Measurements from ENCODE around the gene UCHL3.

UCHL3 gene

DNA sequence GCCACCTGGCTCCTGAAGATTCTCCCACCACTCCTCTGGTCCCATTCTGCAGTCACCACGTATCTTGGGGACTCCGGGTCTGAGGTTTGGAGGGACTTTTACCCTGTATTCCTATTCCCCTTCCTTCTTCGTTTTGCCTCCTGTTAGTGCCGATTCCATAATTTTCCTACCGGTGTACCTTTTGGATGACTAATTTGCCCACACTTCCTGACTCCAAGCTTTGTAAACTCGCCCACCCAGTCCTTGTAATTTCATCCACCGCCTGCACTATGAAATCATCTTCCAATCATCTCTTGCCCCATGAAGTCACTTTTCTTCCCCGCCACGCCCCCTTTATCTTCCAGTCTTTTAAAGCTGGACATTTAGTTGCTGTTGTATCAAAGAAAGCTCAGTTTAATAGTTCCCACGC, 572 bp downstream of the UCHL3 start:
- DNase-seq: peak; percentile 31

DNA sequence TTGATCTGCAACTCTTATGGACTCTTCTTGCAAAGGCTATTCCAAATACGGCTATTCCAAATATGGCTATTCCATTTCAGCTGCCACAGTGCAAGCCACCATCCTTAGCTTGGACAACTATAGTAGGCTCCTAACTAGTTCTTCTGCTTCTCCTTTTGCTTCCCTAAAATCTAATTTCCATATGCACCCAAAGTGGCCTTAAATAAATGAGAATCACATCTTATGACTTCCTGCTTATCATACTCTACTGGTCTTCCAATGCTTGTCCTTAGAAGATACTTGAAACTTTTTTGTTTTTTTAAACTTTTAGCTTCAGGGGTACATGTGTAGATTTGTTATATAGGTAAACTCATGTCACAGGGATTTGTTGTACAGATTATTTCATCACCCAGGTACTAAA, 4.9 kb downstream of the UCHL3 start:
- DNase-seq: no peak

DNA sequence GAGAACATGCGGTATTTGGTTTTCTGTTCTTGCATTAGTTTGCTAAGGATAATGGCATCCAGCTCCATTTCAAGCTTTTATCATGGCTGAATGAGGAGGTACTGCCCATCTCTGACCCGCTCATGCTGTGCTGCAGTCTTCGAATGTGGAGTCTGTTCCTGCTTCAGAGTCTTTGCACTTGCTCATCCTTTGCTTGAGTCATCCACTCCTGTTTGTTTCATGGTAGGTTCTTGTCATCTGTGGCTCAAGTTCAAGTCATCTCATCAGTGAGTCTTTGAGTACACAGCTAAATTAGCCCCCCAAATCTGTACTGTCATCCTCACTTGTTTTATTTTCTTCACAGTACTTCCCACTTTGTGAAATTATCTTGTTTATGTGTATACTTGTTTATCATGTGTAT, 5.4 kb downstream of the UCHL3 start:
- no peak for DNase-seq

DNA sequence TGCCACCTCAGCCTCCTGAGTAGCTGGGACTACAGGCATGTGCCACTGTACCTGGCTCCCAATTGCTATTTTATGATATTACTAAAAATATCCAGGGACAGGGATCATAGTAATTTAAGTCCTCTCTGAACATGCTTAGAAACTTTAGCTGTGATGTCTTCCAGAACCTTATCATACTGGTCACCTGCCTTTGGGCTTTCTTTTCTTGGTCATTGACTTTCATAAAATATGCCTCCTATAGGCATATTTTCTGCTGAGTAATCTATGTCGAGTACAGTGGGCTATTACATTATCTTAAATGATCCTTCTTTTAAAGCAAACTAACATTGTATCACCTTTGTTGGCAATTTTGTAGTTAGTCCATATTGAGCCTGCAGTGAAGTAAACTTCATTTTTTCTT, 6.2 kb downstream of the UCHL3 start:
- DNase-seq: no peak

DNA sequence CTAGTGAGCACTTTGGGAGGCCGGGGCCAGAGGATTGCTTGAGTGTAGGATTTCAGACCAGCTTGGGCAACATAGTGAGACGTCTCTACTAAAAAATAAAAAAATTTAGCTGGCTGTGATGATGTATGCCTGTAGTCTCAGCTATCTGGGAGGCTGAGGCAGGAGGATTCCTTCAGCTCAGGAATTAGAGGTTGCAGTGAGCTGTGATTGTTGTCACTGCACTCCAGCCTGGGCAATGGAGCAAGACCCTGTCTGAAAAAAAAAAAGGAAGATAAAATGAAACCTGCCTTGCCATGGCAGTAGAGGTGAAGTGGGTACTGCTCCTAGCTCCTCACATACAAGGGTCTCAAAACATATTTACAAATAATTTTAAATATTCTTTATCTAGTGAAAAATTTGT, 7.4 kb downstream of the UCHL3 start:
- DNase-seq: no peak

DNA sequence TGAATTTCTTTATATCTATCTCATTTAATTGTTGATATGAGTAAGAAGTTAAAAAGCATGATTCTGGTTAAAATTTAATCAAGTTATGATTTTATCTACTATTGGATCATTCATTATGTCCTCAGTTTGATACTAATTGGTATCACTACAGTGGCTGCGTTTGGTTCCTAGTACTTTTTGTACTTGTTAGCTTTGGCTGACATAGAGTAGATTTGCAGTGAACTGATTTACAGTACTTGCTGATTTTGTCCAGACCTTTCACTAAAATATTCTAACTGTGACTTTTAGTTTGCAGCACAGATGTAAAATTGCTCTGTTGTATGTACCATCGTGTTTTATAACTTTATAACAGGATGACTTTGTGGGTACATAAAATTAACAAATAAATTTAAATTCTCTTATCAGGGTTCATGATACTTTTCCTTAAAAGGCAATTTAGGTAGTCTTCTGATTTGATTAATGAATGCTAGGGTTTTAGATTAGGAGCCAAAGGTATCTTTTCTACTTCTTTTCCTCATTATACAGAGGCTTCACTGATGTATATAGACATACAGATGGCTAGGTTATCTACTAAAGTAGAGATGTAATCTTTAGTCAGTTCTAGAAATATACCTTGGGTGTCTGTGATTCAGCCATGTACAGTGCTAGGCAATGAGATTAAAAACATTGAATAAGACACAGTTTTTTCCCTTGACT, 8.7 kb downstream of the UCHL3 start:
- no peak for DNase-seq

DNA sequence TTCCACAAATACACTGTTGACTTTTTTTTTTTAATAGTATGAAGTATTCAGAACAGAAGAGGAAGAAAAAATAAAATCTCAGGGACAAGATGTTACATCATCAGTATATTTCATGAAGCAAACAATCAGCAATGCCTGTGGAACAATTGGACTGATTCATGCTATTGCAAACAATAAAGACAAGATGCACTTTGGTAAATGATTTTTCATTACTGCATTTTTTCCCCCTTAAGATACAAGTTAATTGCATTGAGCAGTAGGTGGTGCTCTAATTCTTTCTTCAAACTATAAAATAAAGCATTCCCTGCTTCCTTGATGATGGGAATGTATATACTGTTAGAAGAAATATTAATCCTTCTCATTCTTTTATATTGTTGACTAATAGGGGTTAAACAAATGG, 17.1 kb downstream of the UCHL3 start:
- no peak for DNase-seq

DNA sequence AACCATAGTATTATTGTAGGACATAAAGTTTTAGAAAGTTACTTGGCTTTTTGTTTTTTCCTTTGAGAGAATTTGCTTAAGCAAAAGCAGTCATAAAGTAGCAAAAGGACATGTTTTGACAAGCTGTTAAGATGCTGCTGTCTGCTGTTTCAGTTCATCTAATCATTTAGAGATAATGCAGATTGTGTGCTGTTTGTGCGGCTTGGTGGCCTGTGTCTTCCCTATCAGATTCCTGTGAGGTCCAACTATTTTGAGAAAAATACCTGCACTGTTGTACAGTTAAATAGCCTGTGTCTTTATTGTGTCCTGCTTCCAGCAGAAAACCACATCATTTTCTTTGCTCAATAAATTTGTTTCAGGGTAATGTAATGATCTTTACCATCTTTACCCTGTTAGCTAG, 20.0 kb downstream of the UCHL3 start:
- DNase-seq: no peak

DNA sequence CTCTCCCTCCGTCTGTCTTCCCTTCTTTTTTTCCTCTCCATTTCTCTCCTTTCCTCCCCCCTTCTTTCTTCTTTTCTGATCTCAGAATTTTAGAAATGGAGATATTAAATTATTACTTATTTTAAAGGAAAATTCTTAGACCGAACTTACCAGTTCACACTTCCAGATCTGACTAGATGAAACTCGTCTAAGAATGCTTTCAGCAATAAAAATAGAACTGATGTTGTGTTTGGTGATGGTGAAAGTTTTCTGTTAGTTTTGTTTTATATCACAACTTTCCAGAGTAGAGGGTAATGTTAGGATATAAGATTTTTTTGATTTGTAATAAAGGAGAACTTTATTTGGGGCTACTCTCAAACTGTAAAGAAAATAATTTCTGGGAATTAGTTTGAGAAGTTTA, 29.9 kb downstream of the UCHL3 start:
- no peak for DNase-seq

DNA sequence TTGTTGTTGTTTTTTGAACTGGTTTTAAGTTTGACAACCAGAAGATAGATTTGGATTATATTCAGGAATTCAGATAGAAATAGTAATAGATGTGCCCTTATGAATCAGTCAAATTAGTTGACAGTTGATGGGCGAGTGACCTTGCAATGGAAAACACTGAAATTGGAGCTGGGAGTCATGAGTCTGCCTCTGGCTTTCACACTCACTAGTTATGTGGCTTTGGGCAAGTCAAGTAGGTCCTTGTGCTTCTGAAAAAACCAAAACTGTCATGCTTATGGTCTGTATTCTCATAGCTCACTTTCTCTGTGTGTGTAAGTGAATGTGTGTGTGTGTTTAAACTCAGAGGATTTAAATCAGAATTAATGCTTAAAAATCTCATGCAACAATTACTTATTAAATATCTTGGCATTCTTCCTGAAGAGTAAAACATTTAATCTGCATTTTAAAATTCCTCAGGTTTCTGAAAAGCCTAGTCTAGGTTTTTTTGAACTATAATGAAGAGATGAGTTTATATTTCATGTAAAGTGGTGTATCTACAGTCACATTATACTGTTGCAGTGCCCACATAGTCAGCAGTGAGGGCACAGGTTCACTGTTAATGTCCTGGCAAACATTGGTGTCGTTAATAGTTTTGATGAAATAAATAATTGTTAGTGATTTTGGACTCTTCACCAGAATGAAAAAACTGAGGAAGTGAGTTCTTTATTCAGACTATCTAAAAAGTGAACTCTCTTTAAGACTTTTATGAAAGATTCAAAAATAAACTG, 32.5 kb downstream of the UCHL3 start:
- no peak for DNase-seq

DNA sequence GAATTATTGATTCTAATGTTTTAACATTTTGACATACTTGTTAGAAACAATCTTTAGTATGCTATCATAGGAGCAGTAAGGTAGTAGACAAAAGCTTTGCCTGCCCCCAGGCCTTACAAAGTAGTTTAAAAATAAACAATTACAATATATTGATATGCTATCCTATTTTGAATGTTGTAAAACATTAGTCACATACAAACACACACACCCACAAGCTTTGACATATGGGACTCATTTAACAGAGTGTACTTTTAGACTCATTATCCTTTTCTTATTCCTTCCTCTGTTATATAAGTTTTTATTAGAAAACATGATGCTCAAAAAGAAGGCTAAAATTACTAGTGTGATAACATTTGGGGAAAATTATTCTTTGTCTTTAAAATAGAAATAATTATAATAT, 33.5 kb downstream of the UCHL3 start:
- DNase-seq: no peak

DNA sequence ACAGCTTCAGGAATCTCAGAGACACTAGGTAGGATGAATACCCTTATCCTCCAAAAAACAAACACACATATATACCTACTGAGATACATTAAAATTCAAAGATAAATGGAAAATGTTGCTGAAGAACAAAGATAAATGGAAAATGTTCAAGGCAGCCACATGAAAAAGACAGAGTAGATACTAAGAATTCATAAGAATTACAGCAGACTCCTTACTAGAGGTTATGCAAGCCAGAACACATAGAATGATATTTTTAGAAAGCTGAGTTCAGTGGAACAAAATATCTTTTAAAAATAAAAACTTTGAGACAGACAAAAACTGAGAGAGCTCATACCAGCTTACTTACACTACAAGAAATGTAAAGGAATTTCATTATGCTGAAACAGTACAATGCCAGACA, 35.6 kb downstream of the UCHL3 start:
- DNase-seq: no peak

DNA sequence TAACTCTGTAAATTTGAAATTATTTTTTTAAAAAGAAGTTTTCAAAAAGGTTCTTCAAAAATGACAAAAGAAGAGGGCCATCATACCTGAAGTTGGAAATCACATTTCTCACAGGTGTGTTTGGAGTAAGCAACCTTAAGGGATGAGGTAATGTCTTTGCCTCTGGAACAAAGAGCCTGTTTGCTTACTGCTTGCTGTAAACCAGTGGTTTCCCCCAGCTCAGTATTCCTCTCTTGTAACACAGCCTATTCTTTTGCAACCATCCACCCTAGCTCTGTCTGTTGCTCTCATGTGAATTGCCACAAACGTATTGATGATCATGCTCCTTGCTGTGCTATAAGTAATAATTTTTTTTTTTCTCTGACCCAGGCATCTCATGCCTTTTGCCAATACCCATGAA, 38.1 kb downstream of the UCHL3 start:
- no peak for DNase-seq

DNA sequence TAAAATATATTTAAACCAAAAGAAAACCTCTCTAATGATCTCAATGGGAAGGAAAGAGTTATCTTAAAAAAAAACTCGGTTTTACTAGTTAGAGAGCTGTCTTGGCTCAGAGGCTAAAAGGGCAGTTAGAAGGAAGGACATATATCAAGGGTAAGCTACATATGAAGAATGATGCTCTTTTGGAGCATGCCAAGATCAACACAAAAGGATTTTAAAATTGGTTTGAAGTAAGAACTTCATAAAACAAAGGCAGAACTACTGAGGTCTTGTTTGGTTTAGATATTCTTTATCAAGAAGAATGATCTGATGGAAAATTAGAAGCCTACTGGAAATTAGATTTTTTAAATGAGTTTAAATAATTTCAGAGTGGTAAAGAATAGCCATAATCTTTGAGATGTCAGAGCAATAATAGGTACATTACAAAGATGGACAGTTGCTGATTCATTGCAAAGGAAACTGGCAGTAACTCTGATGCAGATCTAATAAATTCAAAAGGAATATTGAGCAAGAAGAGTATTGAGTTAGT, 47.1 kb downstream of the UCHL3 start:
- DNase-seq: no peak

DNA sequence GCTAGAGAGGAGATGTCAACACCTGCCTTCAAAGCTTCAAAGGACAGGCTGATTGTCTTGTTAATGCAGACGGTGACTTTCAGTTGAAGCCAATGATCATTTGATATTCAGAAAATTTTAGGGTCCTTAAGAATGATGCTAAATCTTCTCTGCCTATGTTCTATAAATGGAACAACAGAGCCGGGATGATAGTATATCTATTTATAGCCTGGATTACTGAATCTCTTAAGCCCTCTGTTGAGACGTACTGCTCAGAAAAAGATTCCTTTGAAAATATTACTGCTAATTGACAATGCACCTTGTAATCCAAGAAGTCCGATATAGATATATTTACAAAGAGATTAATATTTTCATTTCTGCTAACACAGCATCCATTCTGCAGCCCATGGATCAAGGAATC, 50.8 kb downstream of the UCHL3 start:
- DNase-seq: no peak

DNA sequence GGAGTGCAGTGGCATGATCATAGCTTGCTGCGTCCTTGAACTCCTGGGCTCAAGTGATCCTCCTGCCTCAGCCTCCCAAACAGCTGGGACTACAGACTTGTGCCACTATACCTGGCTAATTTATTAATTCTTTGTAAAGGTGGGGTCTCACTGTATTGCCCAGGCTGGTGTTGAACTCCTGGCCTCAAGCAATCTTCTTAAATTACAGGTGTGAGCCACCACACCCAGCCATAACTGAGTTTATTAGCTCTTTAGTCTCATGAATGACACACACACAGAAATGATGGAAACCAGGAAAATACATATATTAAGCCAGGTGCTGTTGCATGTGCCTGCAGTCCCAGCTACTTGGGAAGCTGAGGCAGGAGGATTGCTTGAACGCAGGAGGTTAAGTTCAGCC, 53.4 kb downstream of the UCHL3 start:
- no peak for DNase-seq

DNA sequence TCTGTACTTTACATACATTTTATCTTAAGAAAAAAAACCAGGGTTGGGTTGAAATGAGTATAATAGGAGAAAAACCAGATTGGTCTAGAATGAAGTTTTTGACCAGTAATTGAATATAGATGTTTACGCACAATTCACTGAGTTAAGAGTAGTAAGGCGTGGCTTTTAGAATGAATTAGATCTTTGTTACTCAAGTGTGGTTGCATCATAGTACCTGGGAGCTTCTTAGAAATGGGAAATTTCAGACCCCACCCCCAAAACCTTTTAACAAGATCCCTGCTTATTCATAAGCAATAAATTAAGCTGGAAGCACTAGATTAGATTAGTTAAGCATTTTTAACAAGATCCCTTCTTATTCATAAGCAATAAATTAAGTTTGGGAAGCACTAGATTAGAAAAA, 57.9 kb downstream of the UCHL3 start:
- DNase-seq: no peak

DNA sequence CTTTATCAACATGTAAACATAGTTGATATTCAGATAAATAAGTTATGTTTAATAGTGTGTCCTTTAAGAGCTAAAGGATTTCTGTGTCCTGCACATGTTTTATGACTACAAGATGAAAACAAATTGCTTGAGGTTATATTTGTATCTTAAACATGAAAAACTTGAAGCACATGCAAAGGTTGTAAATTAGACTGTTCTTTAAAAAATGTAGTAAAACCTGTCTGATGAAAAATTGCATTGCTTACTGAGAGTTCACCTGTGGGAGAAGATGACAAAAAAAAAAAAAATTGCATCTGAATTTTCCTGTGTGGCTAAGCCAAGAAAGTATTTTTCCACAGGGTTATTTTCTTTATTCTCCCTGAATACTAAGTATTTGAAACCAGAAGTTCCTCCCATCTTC, 60.9 kb downstream of the UCHL3 start:
- DNase-seq: no peak

DNA sequence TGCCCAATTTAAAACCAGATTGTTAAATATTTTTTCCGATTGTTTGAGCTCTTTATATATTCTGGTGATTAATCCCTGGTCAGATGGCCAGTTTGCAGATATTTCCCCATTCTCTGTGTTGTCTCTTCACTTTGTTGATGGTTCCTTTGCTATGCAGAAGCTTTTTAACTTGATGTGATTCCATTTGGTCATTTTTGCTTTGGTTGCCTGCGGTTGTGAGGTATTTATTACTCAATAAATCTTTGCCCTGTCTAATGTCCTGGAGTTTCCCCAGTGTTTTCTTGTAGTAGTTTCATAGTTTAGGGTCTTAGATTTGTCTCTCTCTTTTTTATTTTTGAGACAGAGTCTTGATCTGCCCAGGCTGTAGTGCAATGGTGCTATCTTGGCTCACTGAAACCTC, 62.8 kb downstream of the UCHL3 start:
- DNase-seq: no peak

DNA sequence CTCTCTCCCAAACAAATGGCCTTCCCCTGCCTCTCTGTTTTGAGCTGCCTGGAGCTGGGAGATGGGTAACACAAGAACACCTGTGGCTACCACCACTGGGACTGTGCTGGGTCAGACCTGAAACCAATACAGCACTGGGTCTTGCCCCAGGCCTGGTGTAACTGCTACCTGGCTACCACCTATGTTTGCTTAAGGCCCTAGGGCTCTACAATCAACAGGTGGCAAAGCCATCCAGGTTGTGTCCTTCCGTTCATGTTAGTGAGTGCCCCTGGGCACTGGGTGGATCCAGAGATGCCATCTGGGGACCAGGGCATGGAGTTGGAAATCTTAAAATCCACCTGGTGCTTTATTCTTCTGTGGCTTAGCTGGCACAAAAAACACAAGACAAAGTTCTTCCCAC, 67.6 kb downstream of the UCHL3 start:
- DNase-seq: no peak

DNA sequence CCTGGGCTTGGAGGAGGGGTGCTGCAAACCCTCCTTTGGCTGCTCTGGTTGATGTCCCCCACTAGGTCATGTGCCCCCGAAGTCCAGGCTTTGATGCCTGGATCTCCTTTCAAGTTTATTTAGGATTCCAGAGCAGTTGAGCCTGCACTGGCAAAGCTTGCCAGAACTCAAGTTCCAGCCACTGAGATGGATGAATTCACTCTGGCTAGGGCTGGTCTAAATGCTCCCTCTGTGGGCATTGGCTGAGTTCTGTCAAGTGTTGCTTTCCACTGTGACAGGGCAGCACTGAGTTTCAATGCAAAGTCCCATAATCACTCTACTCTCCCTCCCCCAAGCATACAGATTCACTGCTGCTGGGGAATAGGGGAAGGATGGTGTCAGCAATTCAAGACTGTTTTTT, 68.7 kb downstream of the UCHL3 start:
- no peak for DNase-seq

DNA sequence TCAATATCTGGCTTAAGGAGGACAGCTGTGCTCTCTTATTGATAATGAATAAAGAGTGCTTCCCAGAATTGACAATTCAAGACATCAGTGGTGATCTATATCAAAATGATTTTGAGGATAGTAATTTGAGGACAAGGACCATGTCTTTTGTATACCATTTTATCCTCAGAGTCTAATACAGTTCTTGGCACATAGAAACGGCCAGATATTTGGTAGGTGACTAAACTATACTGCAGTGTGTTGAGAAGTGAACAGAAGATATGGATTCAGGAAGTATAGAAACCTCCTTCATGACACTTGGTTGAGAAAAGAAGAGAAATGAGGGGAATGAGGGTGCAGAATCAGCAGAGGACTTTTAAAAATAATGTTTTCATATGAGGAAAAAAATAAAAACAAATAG, 70.4 kb downstream of the UCHL3 start:
- DNase-seq: no peak

DNA sequence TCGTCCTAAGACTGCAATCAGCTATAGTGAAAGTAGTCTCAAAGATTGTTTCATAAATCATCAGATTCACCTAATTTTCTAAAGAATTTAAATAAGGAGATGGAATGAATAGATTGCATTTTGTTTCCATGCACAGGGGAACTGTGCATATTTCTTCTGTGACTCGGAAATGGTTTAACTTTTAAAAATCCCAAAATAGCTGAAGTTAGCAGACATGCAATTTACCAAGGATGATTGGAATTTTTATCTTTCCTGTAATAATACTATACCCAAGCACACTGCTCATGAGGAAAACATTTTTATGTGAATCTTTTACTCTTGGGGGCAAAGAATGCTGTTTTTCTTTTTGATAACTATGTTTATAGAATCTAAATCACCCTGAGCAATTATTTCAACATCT, 71.6 kb downstream of the UCHL3 start:
- no peak for DNase-seq

DNA sequence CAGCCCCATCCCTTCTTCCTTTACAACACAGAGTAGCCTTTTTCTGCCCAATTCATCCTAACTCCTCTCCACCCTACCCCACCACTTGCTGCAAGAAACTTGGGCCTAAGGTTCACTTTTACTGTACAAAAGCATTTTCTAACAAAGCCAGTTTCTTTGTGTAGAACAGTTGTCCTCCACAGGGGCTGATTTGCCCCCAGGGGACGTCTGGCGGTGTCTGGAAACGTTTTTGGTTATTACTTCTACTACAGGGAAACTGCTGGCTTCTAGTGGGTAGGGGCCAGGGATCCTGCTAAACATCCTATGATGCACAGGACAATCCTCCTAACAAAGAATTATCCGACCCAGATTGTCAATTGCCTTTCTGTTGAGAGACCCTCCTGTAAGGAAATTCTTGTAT, 79.2 kb downstream of the UCHL3 start:
- no peak for DNase-seq

DNA sequence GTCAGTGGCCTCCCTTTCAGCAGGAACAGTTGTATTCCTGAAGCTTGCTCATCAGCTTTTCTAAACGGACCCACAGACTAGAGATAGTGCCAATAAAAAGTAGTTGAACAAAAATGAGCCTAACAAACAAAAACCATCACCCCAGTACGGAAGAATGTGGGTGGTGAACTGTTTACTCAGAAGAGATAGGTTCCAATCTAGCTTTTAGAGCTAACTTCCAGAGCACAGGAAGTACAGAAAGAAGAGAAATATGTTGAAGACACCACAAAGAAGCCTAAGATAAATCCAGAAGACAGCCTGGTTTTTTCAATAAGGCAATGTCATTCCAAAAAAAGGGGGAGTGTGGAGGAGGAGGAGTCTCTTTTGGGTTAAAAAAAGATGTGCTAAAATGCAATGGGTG, 83.7 kb downstream of the UCHL3 start:
- no peak for DNase-seq
